ENCODE data around the gene OXCT2. TPM values are rescaled to one million over a fixed set of nuclear protein-coding genes. Genes with fewer than 3 reads are reported as not detected.

The OXCT2 gene
- total RNA-seq, 2 donors from 2014 or later: 3.6 to 4.9 TPM

- Histone ChIP-seq H3K27me3 (no peaks in the 10 kb centered on the region), H3K4me1 (no peaks in the 10 kb centered on the region), H3K4me3 (no peak overlapping the region), H3K9me3 (no peaks in the 10 kb centered on the region), H3K36me3 (no peaks in the 10 kb centered on the region), H3K27ac (no peak overlapping the region)
- no peak for DNase-seq (ENCODE audit: low spot score)
- TF ChIP-seq, protein P1, sequence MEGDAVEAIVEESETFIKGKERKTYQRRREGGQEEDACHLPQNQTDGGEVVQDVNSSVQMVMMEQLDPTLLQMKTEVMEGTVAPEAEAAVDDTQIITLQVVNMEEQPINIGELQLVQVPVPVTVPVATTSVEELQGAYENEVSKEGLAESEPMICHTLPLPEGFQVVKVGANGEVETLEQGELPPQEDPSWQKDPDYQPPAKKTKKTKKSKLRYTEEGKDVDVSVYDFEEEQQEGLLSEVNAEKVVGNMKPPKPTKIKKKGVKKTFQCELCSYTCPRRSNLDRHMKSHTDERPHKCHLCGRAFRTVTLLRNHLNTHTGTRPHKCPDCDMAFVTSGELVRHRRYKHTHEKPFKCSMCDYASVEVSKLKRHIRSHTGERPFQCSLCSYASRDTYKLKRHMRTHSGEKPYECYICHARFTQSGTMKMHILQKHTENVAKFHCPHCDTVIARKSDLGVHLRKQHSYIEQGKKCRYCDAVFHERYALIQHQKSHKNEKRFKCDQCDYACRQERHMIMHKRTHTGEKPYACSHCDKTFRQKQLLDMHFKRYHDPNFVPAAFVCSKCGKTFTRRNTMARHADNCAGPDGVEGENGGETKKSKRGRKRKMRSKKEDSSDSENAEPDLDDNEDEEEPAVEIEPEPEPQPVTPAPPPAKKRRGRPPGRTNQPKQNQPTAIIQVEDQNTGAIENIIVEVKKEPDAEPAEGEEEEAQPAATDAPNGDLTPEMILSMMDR (IDR thresholded peaks at IDR 0.05): no peak
Measured at GRCh38 chr1:39732730-39733129, 38.4 kb downstream of the OXCT2 start.

- Histone ChIP-seq H3K27me3 (no peaks in the 10 kb centered on the region), H3K36me3 (no peaks in the 10 kb centered on the region), H3K4me1 (no peaks in the 10 kb centered on the region), H3K9me3 (no peaks in the 10 kb centered on the region), H3K4me3 (no peak overlapping the region), H3K27ac (no peak overlapping the region)
- no peak for DNase-seq (ENCODE audit: low spot score)
- TF ChIP-seq, protein P1 (IDR thresholded peaks at IDR 0.05): no peak
Measured at GRCh38 chr1:39729842-39730241, 41.3 kb downstream of the OXCT2 start.

- no peak for DNase-seq (ENCODE audit: low spot score)
- H3K4me3 ChIP-seq: no peak overlapping the region
- H3K27me3 ChIP-seq: no peaks in the 10 kb centered on the region
- no peaks in the 10 kb centered on the region for H3K9me3 ChIP-seq
- TF ChIP-seq, protein P1 (IDR thresholded peaks at IDR 0.05): no peak
- no peaks in the 10 kb centered on the region for H3K36me3 ChIP-seq
- no peaks in the 10 kb centered on the region for H3K4me1 ChIP-seq
- H3K27ac ChIP-seq: no peak overlapping the region
Measured at GRCh38 chr1:39729030-39729429, 42.1 kb downstream of the OXCT2 start.

GRCh38 chr1:39727932-39728317 lies 43.2 kb downstream of the OXCT2 start:
- no peak overlapping the region for H3K27ac ChIP-seq
- no peak overlapping the region for H3K4me3 ChIP-seq
- H3K36me3 ChIP-seq: no peaks in the 10 kb centered on the region
- no peaks in the 10 kb centered on the region for H3K4me1 ChIP-seq
- TF ChIP-seq, protein P1 (IDR thresholded peaks at IDR 0.05): no peak
- no peak for DNase-seq (ENCODE audit: low spot score)
- no peaks in the 10 kb centered on the region for H3K27me3 ChIP-seq
- no peaks in the 10 kb centered on the region for H3K9me3 ChIP-seq

- TF ChIP-seq, protein P1 (IDR thresholded peaks at IDR 0.05): no peak
- no peaks in the 10 kb centered on the region for H3K4me1 ChIP-seq
- no peak overlapping the region for H3K27ac ChIP-seq
- no peak overlapping the region for H3K4me3 ChIP-seq
- no peaks in the 10 kb centered on the region for H3K9me3 ChIP-seq
- no peaks in the 10 kb centered on the region for H3K36me3 ChIP-seq
- DNase-seq (ENCODE audit: low spot score): no peak
- no peaks in the 10 kb centered on the region for H3K27me3 ChIP-seq
Measured at GRCh38 chr1:39727221-39727931, 43.8 kb downstream of the OXCT2 start.

DNA sequence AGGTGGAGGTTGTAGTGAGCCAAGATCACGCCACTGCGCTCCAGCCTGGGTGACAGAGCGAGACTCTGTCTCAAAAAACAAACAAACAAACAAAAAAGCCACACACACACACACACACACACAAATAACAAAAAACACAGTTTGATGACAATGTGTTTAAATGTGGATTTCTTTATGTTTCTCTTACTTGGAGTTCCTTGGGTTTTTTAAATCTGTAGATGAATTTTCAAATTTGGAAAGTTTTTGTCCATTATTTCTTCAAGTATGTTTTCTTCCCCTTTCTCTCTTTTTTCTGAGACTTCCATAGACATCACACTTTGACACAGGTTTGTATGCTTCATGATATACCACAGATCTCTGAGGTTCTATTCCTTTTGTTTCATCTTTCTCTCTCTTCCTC lies 44.5 kb downstream of the OXCT2 start:
- DNase-seq (ENCODE audit: low spot score): no peak
- no peak overlapping the region for H3K4me3 ChIP-seq
- H3K27ac ChIP-seq: no peak overlapping the region
- TF ChIP-seq, protein P1 (IDR thresholded peaks at IDR 0.05): no peak
- H3K4me1 ChIP-seq: no peaks in the 10 kb centered on the region
- H3K9me3 ChIP-seq: no peaks in the 10 kb centered on the region
- H3K36me3 ChIP-seq: no peaks in the 10 kb centered on the region
- no peaks in the 10 kb centered on the region for H3K27me3 ChIP-seq

All from right atrium auricular region (tissue), 2 donors.